ENCODE measurements around the gene OSM.
A peak's percentile ranks its signal among the peaks of the same experiment; 100 is the strongest.

Gene OSM

GRCh38 chr22:30284172-30284571 is 17.5 kb upstream of the OSM start:
- DNase-seq, result no peak

DNA sequence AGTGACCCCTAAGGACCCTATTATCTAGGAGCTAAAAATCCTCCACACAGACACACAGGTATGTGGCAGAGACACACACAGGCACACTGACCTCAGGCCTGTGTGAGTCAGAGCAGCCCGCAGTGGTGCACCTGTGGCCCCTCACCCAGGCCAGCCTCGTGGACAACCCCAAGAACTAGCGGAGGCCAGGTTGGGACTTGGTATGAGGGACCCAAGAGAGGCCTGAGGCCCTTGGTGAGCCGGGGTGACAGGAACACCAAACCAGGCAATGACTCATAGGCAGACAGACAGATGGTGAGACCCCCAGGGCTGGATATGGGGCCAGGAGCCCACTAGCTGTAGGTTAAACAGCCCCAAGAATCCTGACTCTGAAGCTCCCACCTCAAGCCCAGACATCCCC is 16.7 kb upstream of the OSM start:
- no peak for DNase-seq

DNA sequence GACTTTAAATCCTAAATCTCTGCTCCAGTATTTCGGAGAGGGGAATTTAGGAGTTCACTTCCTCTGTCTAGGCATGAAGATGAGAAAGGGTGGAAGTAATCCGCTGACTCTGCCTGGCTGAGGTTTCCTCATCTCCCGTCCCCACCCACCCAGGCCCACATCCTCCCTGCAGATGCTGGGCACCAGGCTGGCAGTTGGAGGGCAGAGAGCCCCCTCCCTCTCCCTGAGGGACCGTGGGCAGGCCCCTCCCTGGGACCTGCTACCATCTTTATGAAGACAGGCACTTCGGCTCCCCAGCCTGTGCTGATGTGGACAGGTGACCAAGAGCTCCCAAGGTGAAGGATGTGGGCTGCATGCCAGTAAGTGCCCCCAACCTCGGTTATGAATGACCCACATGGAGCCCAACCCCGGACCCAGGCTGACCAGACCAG is 16.0 kb upstream of the OSM start:
- DNase-seq, result no peak

DNA sequence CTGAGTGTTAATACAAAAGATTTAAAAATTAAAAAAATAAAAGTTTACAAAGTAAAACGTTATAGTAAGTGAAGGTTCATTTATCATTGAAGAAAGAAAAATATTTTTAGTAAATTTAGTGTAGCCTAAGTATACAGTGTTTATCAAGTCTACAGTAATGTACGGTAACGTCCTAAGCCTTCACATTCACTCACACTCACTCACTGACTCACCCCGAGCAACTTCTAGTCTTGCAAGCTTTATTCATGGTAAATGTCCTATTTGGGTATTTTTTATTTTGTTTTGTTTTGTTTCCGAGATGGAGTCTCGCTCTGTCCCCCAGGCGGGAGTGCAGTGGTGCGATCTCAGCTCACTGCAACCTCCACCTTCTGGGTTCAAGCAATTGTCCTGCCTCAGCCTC is 13.9 kb upstream of the OSM start:
- no peak for DNase-seq

GRCh38 chr22:30279932-30280331 is 13.3 kb upstream of the OSM start:
- DNase-seq, result no peak

DNA sequence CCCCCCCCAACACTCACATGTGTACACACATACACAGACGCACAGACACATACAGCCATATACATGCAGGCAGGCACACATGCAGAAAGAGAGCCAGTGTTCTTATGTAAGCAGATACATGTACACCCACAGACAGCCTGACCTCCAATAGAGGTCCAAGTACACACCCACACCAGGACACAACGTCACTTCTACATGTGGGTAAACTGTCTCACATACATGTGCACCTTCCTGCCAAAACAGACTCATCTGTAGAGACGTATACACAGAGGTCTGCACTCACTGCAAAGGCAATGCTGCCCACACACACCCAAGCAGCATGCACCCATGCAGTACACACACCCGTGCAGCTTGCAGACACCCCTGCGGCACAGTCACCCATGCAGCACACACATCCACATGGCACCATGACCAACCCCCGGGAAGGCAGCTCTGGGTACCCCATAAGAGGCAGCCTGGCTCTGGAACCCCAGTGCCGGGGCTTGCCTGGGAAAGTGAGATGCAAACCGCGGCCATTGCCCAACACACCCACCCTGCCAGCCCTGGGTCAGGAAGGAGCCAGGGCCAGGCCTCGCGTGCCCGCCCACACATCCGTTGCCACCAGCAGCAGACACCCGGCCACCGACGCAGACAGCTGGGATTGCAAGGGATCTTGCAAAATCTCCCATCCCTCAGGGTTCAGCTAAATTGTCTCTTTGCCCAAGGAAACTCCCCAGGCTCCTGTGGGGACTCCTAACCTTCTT is 12.6 kb upstream of the OSM start:
- no peak for DNase-seq

DNA sequence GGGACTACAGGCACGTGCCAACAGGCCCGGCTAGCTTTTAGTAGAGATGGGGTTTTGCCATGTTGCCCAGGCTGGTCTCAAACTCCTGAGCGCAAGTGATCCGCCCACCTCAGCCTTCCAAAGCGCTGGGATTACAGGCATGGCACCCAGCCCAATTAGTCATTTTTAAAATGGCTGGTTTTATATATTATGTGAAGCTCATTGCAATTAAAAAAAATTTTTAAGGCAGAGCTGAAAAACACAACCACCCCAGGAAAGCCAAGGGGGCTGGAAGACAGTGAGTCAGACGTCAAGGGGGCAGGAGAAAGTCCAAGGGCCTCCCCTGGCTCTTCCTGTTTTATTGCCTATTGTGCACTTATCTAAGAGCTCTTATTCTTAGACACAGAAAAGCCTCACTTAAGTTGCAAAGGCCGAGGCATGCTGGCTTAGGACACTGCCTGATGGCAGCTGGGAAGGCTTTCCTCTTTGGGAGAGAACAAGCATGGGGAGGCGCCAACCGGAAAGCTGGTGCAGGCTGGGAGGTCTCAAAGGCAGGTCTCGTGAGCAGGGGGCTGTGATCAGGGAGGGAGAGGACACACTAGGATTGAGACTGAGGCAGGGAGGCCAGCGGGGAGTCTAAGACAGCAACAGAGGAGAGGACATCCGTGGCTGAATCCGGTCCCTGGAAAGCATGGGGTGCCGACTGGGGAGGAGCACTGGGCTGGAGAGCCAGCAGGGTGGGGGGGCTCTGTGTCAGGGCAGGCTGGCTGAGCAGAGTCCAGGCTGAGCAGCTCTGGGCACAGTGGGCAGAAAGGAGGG is 11.1 kb upstream of the OSM start:
- no peak for DNase-seq

- no peak for DNase-seq
Observed at GRCh38 chr22:30276039-30276438, 9.4 kb upstream of the OSM start.

- no peak for DNase-seq
Observed at GRCh38 chr22:30275625-30276024, 9.0 kb upstream of the OSM start.

GRCh38 chr22:30274437-30274812 is 7.8 kb upstream of the OSM start:
- no peak for DNase-seq

DNA sequence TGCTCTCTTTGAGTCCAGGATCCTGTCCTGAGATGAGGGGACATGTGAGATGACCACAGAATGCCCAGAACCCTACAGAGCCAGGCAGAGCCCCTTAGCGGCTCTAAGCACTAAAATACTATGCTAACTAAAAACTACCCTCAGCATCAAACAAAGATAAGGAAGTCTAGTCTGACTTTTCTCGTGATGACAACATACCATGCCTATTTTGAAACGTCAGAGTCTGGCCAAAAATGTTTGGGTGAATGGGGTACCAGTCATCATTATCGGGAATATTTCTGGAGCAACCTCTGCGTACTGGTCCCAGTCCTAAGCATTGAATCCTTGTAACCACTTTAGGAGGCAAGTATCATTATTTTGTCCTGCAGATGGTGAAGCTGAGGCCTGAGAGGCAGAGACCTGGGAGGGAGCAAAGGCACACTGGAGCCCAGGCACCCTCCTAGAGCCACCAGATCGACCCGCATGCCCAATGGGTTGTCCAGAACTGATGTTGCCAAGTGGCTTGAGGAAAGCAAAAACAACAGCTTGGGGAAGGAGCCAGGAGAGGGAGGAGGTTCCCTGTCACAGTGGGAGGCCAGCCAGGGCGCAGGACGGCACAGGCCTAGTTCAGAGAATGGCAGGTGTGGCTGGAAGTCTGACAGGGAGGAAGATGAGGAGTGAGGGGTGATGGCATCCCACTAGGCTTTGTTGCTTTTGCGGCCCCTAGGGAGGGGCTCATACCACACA is 7.2 kb upstream of the OSM start:
- DNase-seq, result no peak

- DNase-seq, result no peak
Observed at GRCh38 chr22:30272781-30273601, 6.3 kb upstream of the OSM start.

DNA sequence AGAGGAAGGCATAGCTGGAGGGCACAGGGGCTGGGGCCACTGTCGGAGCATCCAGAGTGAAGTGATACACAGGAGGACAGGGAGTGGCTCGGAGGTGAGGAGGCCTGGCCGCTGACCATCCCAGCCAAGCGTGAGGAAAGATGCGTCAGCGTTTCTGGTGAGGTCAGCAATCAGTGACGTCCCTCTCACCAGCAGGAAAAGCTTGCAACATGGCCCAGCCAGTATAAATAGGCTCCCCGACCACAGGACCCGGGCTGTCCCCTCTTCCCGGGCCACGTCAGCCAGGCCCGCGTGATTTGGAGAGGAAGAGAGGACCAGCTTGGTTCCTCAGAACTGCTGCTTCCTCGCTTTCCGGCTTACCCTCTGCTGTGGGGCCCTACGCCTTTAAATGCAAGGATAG is 4.2 kb upstream of the OSM start:
- DNase-seq, result no peak

- no peak for DNase-seq
Observed at GRCh38 chr22:30268331-30268730, 1.7 kb upstream of the OSM start.

- no peak for DNase-seq
Observed at GRCh38 chr22:30267382-30268302, 991 bp upstream of the OSM start.

DNA sequence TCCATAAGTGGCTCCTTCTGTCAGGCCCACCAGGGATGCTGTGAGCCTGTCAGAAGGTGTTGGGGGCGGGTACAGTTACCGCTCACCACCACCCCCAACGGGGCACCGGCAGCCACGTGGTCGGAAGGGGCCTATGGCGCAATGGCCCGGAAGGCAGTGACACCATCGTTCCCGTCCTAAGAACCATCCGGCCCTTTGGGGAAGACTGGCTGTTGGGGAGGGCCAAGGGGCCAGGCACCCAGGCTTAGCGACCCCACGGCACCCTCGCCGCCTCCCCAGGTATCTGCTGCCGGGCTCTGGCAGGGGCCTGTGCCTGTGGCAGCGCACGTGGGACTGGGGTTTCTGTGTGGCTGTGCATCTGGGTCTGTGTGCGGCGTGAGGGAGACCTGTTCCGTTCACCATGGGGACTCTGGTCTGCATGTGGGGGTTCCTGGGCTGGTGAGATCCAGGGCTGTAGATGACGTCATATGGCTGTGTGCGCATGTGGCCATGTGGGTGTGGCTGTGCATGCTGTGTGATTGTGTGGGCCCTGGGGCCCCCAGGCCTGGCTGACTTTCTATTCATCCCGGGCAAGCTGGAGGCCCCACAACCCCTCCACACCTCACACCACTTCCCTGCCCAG is 717 bp downstream of the OSM start:
- no peak for DNase-seq

- no peak for DNase-seq
Observed at GRCh38 chr22:30265131-30265720, 1.4 kb downstream of the OSM start.

DNA sequence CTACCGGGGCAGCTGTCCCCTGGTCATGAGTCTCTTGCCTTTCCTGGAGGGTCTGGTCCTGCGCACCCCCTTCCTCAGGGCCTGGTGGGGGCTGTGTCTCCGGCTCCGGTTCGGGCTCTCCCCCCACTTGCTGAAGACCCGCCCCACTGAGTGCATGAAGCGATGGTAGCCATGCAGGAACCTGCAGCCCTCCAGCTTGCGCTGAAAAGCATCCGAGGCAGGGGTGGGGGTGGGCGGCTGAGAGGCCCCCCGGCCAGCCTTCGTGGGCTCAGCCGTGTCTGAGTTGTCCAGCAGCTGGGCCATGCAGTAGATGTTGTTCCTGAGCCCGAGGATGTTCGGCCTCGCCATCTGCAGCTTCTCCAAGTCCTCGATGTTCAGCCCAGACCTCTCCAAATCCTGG is 2.8 kb downstream of the OSM start:
- DNase-seq, result no peak

- peak; percentile 86 for DNase-seq
Observed at GRCh38 chr22:30262917-30263741, 3.5 kb downstream of the OSM start.

DNA sequence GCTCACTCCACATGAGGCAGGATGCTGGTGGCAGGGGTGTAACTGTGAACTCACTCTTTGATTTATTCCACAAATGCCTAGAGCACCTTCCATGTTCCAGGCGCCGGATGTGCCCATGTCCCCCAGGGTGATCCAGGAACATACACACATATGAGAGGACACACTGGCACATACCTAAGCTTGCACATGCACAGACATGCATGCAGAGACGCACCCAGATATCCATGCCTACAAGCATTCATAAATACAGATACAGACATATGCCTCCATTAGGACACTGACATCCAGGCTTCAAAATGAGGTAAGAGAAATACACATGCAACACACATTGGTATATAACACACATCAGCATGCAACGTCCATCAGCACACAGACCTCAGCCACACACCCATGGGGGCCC is 4.5 kb downstream of the OSM start:
- no peak for DNase-seq
